Stimulated activated CD8-positive, alpha-beta memory T cell treated with anti-CD3 and anti-CD28 coated beads, Interleukin-4, amount 100 ng/mL, for 48 hours (primary cell): ENCODE results near the gene MYO18A.

Experiments
- DNase-seq: peaks from one replicate; pipeline ENCODE4 v3.0.0-alpha.2; 2020

The MYO18A gene

GRCh38 chr17:29076087-29076486 is 104.1 kb downstream of the MYO18A start:
- DNase-seq: no peak

- no peak for DNase-seq
Observed at GRCh38 chr17:29074488-29074887, 105.7 kb downstream of the MYO18A start.

GRCh38 chr17:29073520-29073919 is 106.7 kb downstream of the MYO18A start:
- no peak for DNase-seq

GRCh38 chr17:29073045-29073444 is 107.2 kb downstream of the MYO18A start:
- DNase-seq: no peak

GRCh38 chr17:29071303-29071702 is 108.9 kb downstream of the MYO18A start:
- no peak for DNase-seq

GRCh38 chr17:29070781-29071180 is 109.4 kb downstream of the MYO18A start:
- DNase-seq: no peak

GRCh38 chr17:29070308-29070707 is 109.9 kb downstream of the MYO18A start:
- no peak for DNase-seq

GRCh38 chr17:29069526-29070041 is 110.6 kb downstream of the MYO18A start:
- DNase-seq: no peak

- DNase-seq: no peak
Observed at GRCh38 chr17:29068818-29069217, 111.4 kb downstream of the MYO18A start.

- no peak for DNase-seq
Observed at GRCh38 chr17:29066606-29067005, 113.6 kb downstream of the MYO18A start.

GRCh38 chr17:29066047-29066446 is 114.2 kb downstream of the MYO18A start:
- no peak for DNase-seq

- no peak for DNase-seq
Observed at GRCh38 chr17:29063992-29064391, 116.2 kb downstream of the MYO18A start.

GRCh38 chr17:29062215-29062614 is 118.0 kb downstream of the MYO18A start:
- DNase-seq: no peak

- DNase-seq: no peak
Observed at GRCh38 chr17:29061036-29061435, 119.2 kb downstream of the MYO18A start.

GRCh38 chr17:29060475-29060874 is 119.7 kb downstream of the MYO18A start:
- DNase-seq: no peak

- DNase-seq: no peak
Observed at GRCh38 chr17:29059281-29059680, 120.9 kb downstream of the MYO18A start.

GRCh38 chr17:29058391-29058790 is 121.8 kb downstream of the MYO18A start:
- no peak for DNase-seq

GRCh38 chr17:29057361-29057760 is 122.8 kb downstream of the MYO18A start:
- DNase-seq: no peak

GRCh38 chr17:29054835-29055234 is 125.4 kb downstream of the MYO18A start:
- DNase-seq: no peak

GRCh38 chr17:29051731-29052130 is 128.5 kb downstream of the MYO18A start:
- no peak for DNase-seq

- DNase-seq: no peak
Observed at GRCh38 chr17:29051194-29051593, 129.0 kb downstream of the MYO18A start.

GRCh38 chr17:29050176-29050575 is 130.0 kb downstream of the MYO18A start:
- DNase-seq: no peak

- no peak for DNase-seq
Observed at GRCh38 chr17:29049541-29050145, 130.6 kb downstream of the MYO18A start.

GRCh38 chr17:29048440-29049368 is 131.5 kb downstream of the MYO18A start:
- no peak for DNase-seq
